ENCODE data around the gene NFATC2. TPM values are rescaled to one million over a fixed set of nuclear protein-coding genes. Genes with fewer than 3 reads are reported as not detected.

Gene NFATC2
- total RNA-seq, 1 donor from 2014 or later, result 3.9 TPM

DNA sequence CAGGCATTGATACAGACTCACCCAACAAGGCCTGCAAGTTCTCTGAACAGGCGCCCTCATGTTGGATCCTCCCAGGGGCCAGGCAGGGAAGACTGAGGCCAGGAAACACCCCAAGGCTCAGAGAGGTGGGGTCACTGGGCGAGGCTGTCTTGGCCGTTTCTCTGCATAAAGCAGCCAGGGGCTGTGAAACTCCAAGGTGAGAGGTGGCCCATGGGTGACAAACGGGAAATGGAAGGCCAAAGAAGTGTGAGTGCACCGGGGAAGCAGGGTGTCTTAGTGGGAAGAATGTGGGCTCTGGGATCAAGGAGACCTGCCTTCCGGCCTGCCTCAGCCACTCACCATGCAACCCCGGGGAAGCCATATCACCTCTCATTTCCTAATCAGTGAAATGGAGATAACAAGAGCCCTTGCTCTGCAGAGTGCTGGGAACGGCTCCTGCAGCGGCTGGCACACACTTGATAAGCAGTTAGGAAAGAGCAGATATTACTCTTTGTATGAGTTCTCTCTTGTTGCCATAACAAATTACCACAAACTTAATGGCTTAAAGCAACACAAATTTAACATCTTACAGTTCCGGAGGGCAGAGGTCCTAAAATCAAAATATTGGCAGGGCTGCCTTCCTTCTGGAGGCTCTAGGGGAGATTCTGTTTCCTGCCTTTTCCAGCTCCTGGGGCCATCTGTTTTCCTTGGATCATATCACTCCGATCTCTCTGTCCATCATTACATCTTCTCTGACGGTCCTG, 168.6 kb downstream of the NFATC2 start:
- no peak overlapping the region for H3K9ac ChIP-seq (ENCODE audit: low read length)
- FAIRE-seq (no peak), DNase-seq (ENCODE audit: low read depth) (peak; percentile 32)
- H3K27ac Mint-ChIP-seq (ENCODE audit: unreplicated experiment), result no peak overlapping the region
- H3K4me2 ChIP-seq (ENCODE audit: low read length), result no peak overlapping the region
- no peak for TF ChIP-seq EZH2 (IDR thresholded peaks at IDR 0.05; ENCODE audit: insufficient read depth, low read length)
- TF ChIP-seq, protein P1, sequence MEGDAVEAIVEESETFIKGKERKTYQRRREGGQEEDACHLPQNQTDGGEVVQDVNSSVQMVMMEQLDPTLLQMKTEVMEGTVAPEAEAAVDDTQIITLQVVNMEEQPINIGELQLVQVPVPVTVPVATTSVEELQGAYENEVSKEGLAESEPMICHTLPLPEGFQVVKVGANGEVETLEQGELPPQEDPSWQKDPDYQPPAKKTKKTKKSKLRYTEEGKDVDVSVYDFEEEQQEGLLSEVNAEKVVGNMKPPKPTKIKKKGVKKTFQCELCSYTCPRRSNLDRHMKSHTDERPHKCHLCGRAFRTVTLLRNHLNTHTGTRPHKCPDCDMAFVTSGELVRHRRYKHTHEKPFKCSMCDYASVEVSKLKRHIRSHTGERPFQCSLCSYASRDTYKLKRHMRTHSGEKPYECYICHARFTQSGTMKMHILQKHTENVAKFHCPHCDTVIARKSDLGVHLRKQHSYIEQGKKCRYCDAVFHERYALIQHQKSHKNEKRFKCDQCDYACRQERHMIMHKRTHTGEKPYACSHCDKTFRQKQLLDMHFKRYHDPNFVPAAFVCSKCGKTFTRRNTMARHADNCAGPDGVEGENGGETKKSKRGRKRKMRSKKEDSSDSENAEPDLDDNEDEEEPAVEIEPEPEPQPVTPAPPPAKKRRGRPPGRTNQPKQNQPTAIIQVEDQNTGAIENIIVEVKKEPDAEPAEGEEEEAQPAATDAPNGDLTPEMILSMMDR (IDR thresholded peaks at IDR 0.05; ENCODE audit: insufficient read depth, low read depth, low read length), result no peak
- peak overlapping the region; percentile 27 for H3K27ac ChIP-seq (ENCODE audit: low read depth, low read length)
- H3K9me3 Mint-ChIP-seq (ENCODE audit: unreplicated experiment), result peaks cover 4% of the 10 kb centered on the region
- H3K27me3 Mint-ChIP-seq (ENCODE audit: low read depth, unreplicated experiment), result no peaks in the 10 kb centered on the region
- H3K36me3 ChIP-seq (ENCODE audit: insufficient read depth, low read length), result no peaks in the 10 kb centered on the region
- H3K4me1 Mint-ChIP-seq (ENCODE audit: low read depth, unreplicated experiment), result peaks cover 3% of the 10 kb centered on the region
- no peak overlapping the region for H3K4me3 Mint-ChIP-seq (ENCODE audit: unreplicated experiment)
- peaks cover 6% of the 10 kb centered on the region for H3K36me3 Mint-ChIP-seq (ENCODE audit: low read depth, unreplicated experiment)
- no peaks in the 10 kb centered on the region for H3K27me3 ChIP-seq (ENCODE audit: insufficient read depth, low read length)
- H3K9me3 ChIP-seq (ENCODE audit: insufficient read depth, low read depth, low read length), result no peaks in the 10 kb centered on the region
- H3K79me2 ChIP-seq (ENCODE audit: insufficient read depth, low read length), result peaks cover under 1% of the 10 kb centered on the region
- H3K4me1 ChIP-seq (ENCODE audit: insufficient read depth, low read length), result peaks cover 10% of the 10 kb centered on the region
- no peaks in the 10 kb centered on the region for H4K20me1 ChIP-seq (ENCODE audit: insufficient read depth, low read length)
- H3K4me3 ChIP-seq (ENCODE audit: insufficient read depth, low read depth, low read length), result no peak overlapping the region
- no peak overlapping the region for H2AFZ ChIP-seq (ENCODE audit: low read depth, low read length)

DNA sequence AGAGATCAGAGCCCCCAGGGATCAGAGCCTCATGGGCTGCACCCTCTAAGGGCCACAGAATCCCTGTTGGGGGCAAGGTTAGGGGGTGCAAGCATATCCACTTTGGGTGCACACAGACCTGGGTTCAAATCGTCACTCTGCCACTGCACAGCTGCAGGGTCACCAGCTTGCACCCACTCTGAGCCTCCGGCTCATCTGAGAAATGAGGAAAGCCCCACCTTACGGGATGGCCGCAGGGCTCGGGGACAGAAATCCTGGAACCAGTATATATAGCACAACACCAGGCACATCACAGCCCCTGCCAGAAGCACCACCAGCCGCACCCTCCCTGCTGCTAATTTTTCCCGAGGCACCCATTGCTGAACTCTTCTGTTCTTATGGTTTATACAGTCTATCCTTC, 169.6 kb downstream of the NFATC2 start:
- Histone ChIP-seq H3K9ac (ENCODE audit: low read length) (no peak overlapping the region), H3K36me3 (ENCODE audit: insufficient read depth, low read length) (no peaks in the 10 kb centered on the region)

More for the DNA sequence above, 169.6 kb downstream of the NFATC2 start:
- no peak for TF ChIP-seq EZH2 (IDR thresholded peaks at IDR 0.05; ENCODE audit: insufficient read depth, low read length)
- TF ChIP-seq, protein P1 (IDR thresholded peaks at IDR 0.05; ENCODE audit: insufficient read depth, low read depth, low read length), result no peak
- H3K36me3 Mint-ChIP-seq (ENCODE audit: low read depth, unreplicated experiment), result peaks cover 5% of the 10 kb centered on the region
- no peaks in the 10 kb centered on the region for H3K27me3 Mint-ChIP-seq (ENCODE audit: low read depth, unreplicated experiment)
- Histone ChIP-seq H4K20me1 (ENCODE audit: insufficient read depth, low read length) (no peaks in the 10 kb centered on the region), H3K27me3 (ENCODE audit: insufficient read depth, low read length) (no peaks in the 10 kb centered on the region), H3K79me2 (ENCODE audit: insufficient read depth, low read length) (peaks cover 8% of the 10 kb centered on the region), H3K9me3 (ENCODE audit: insufficient read depth, low read depth, low read length) (no peaks in the 10 kb centered on the region), H3K4me1 (ENCODE audit: insufficient read depth, low read length) (peaks cover 19% of the 10 kb centered on the region), H3K4me3 (ENCODE audit: insufficient read depth, low read depth, low read length) (no peak overlapping the region), H3K27ac (ENCODE audit: low read depth, low read length) (no peak overlapping the region), H3K4me2 (ENCODE audit: low read length) (no peak overlapping the region), H2AFZ (ENCODE audit: low read depth, low read length) (no peak overlapping the region)
- no peak overlapping the region for H3K27ac Mint-ChIP-seq (ENCODE audit: unreplicated experiment)
- FAIRE-seq (no peak), DNase-seq (ENCODE audit: low read depth) (no peak)
- H3K9me3 Mint-ChIP-seq (ENCODE audit: unreplicated experiment), result peaks cover 4% of the 10 kb centered on the region
- no peak overlapping the region for H3K4me3 Mint-ChIP-seq (ENCODE audit: unreplicated experiment)
- H3K4me1 Mint-ChIP-seq (ENCODE audit: low read depth, unreplicated experiment), result peaks cover 11% of the 10 kb centered on the region

All from astrocyte (in vitro differentiated cells and primary cell).